ENCODE results near the gene PCTP. TPM values are rescaled to one million over a fixed set of nuclear protein-coding genes. Genes with fewer than 3 reads are reported as not detected.
A peak's percentile ranks its signal among the peaks of the same experiment; 100 is the strongest.

Gene PCTP
- total RNA-seq, 2 experiments from 2014 or later: 7.6 to 8.1 TPM

- ATAC-seq (no peak), DNase-seq (no peak)
- H3K4me3 Mint-ChIP-seq: no peak overlapping the region
- H3K36me3 Mint-ChIP-seq (ENCODE audit: low read depth): no peaks in the 10 kb centered on the region
- H3K4me1 Mint-ChIP-seq: peaks cover 11% of the 10 kb centered on the region
- H3K27ac Mint-ChIP-seq: no peak overlapping the region
- intact Hi-C loops (cut with DNase I, micrococcal nuclease): no loop called here
- no peaks in the 10 kb centered on the region for H3K9me3 Mint-ChIP-seq (ENCODE audit: low read depth)
- H3K27me3 Mint-ChIP-seq: peaks cover 60% of the 10 kb centered on the region
- CTCF ChIA-PET: interaction anchor here (1.1 kb wide), 1 partner anchor 11 kb away, joined by 3 read pairs; no protein-coding TSS in a partner anchor
- POLR2A ChIA-PET: no interaction called here
These were observed 22.0 kb upstream of the PCTP start for GRCh38 chr17:55728833-55729232.

GRCh38 chr17:55729484-55729883 is 21.4 kb upstream of the PCTP start:
- POLR2A ChIA-PET: no interaction called here
- ATAC-seq: no peak
- H3K27ac Mint-ChIP-seq: no peak overlapping the region
- intact Hi-C loops (cut with DNase I, micrococcal nuclease): no loop called here
- no peaks in the 10 kb centered on the region for H3K9me3 Mint-ChIP-seq (ENCODE audit: low read depth)
- H3K4me1 Mint-ChIP-seq: peaks cover 18% of the 10 kb centered on the region
- H3K27me3 Mint-ChIP-seq: peaks cover 63% of the 10 kb centered on the region
- DNase-seq: no peak
- H3K4me3 Mint-ChIP-seq: no peak overlapping the region
- CTCF ChIA-PET: interaction anchor here (1.1 kb wide), 1 partner anchor 11 kb away, joined by 3 read pairs; no protein-coding TSS in a partner anchor
- no peaks in the 10 kb centered on the region for H3K36me3 Mint-ChIP-seq (ENCODE audit: low read depth)

GRCh38 chr17:55730380-55730779 is 20.5 kb upstream of the PCTP start:
- Mint-ChIP-seq H3K27ac (no peak overlapping the region), H3K4me3 (no peak overlapping the region), H3K36me3 (ENCODE audit: low read depth) (no peaks in the 10 kb centered on the region), H3K9me3 (ENCODE audit: low read depth) (no peaks in the 10 kb centered on the region), H3K27me3 (peaks cover 62% of the 10 kb centered on the region), H3K4me1 (peaks cover 23% of the 10 kb centered on the region)
- DNase-seq: no peak
- intact Hi-C loops (cut with DNase I, micrococcal nuclease): loop anchor here (5.0 to 10.0 kb wide), 4 partner anchors 292 to 1054 kb away; partner anchors contain the start of genes COX11 (in 1 of the 2) and STXBP4 (in 1 of the 2)
- ChIA-PET CTCF (interaction anchor here (1.1 to 2.0 kb wide), 2 partner anchors 11 to 13 kb away, joined by 3 to 6 read pairs; no protein-coding TSS in a partner anchor), POLR2A (no interaction called here)
- no peak for ATAC-seq

GRCh38 chr17:55730808-55731207 is 20.0 kb upstream of the PCTP start:
- Mint-ChIP-seq H3K27ac (no peak overlapping the region), H3K4me1 (peaks cover 27% of the 10 kb centered on the region), H3K4me3 (no peak overlapping the region), H3K9me3 (ENCODE audit: low read depth) (no peaks in the 10 kb centered on the region), H3K27me3 (peaks cover 58% of the 10 kb centered on the region), H3K36me3 (ENCODE audit: low read depth) (no peaks in the 10 kb centered on the region)
- POLR2A ChIA-PET: no interaction called here
- intact Hi-C loops (cut with DNase I, micrococcal nuclease): loop anchor here (5.0 to 10.0 kb wide), 4 partner anchors 291 to 1054 kb away; partner anchors contain the start of genes COX11 (in 1 of the 2) and STXBP4 (in 1 of the 2)
- no peak for DNase-seq
- ATAC-seq: no peak
- CTCF ChIA-PET: interaction anchor here (1.1 to 2.0 kb wide), 2 partner anchors 12 to 13 kb away, joined by 3 to 6 read pairs; no protein-coding TSS in a partner anchor

- H3K27ac Mint-ChIP-seq: no peak overlapping the region
- no peaks in the 10 kb centered on the region for H3K36me3 Mint-ChIP-seq (ENCODE audit: low read depth)
- ChIA-PET CTCF (interaction anchor here (1.1 to 2.0 kb wide), 3 partner anchors 13 to 14 kb away, joined by 3 to 6 read pairs (median 5); no protein-coding TSS in a partner anchor), POLR2A (interaction anchor here (0.7 kb wide), 1 partner anchor 19 kb away, joined by 3 read pairs; the partner anchor contains the start of gene PCTP)
- H3K4me3 Mint-ChIP-seq: no peak overlapping the region
- peaks cover 28% of the 10 kb centered on the region for H3K4me1 Mint-ChIP-seq
- no peaks in the 10 kb centered on the region for H3K9me3 Mint-ChIP-seq (ENCODE audit: low read depth)
- intact Hi-C loops (cut with DNase I, micrococcal nuclease): loop anchor here (5.0 to 10.0 kb wide), 4 partner anchors 291 to 1053 kb away; partner anchors contain the start of genes COX11 (in 1 of the 2) and STXBP4 (in 1 of the 2)
- H3K27me3 Mint-ChIP-seq: peaks cover 54% of the 10 kb centered on the region
- DNase-seq (no peak), ATAC-seq (no peak)
These were observed 19.1 kb upstream of the PCTP start for GRCh38 chr17:55731586-55732250.

- POLR2A ChIA-PET: interaction anchor here (1.4 kb wide), 1 partner anchor 157 kb away, joined by 4 read pairs; no protein-coding TSS in a partner anchor
- DNase-seq (peak; percentile 13), ATAC-seq (peak; percentile 97)
- peak overlapping the region; percentile 34 for H3K27ac Mint-ChIP-seq
- no peaks in the 10 kb centered on the region for H3K36me3 Mint-ChIP-seq (ENCODE audit: low read depth)
- intact Hi-C loops (cut with DNase I, micrococcal nuclease): loop anchor here (1.0 to 10.0 kb wide), 11 partner anchors 16 to 1051 kb away; partner anchors contain the start of genes COX11 (in 1 of the 2) and STXBP4 (in 1 of the 2)
- peak overlapping the region; percentile 25 for H3K4me3 Mint-ChIP-seq
- no peaks in the 10 kb centered on the region for H3K9me3 Mint-ChIP-seq (ENCODE audit: low read depth)
- H3K4me1 Mint-ChIP-seq: peaks cover 28% of the 10 kb centered on the region
- CTCF ChIA-PET: interaction anchor here (0.7 to 3.1 kb wide), 14 partner anchors 8 to 563 kb away, joined by 3 to 29 read pairs (median 4); partner anchors contain the start of gene PCTP
- peaks cover 41% of the 10 kb centered on the region for H3K27me3 Mint-ChIP-seq
These were observed 16.6 kb upstream of the PCTP start for GRCh38 chr17:55734128-55734781.

GRCh38 chr17:55735731-55736405 is 15.0 kb upstream of the PCTP start:
- no peak for ATAC-seq
- intact Hi-C loops (cut with DNase I, micrococcal nuclease): loop anchor here (2.0 to 10.0 kb wide), 5 partner anchors 71 to 1049 kb away; no protein-coding TSS in a partner anchor
- Mint-ChIP-seq H3K27me3 (peaks cover 38% of the 10 kb centered on the region), H3K9me3 (ENCODE audit: low read depth) (no peaks in the 10 kb centered on the region), H3K36me3 (ENCODE audit: low read depth) (no peaks in the 10 kb centered on the region), H3K27ac (no peak overlapping the region), H3K4me1 (peaks cover 28% of the 10 kb centered on the region), H3K4me3 (no peak overlapping the region)
- ChIA-PET POLR2A (interaction anchor here (0.5 to 0.7 kb wide), 2 partner anchors 88 to 361 kb away, joined by 3 to 5 read pairs; no protein-coding TSS in a partner anchor), CTCF (interaction anchor here (0.5 to 3.1 kb wide), 16 partner anchors 11 to 887 kb away, joined by 3 to 29 read pairs (median 4); partner anchors contain the start of gene PCTP)
- peak; percentile 59 for DNase-seq

- H3K9me3 Mint-ChIP-seq (ENCODE audit: low read depth): no peaks in the 10 kb centered on the region
- peaks cover 25% of the 10 kb centered on the region for H3K4me1 Mint-ChIP-seq
- intact Hi-C loops (cut with DNase I, micrococcal nuclease): loop anchor here (5.0 to 10.0 kb wide), 3 partner anchors 211 to 1047 kb away; no protein-coding TSS in a partner anchor
- H3K27ac Mint-ChIP-seq: no peak overlapping the region
- no peaks in the 10 kb centered on the region for H3K36me3 Mint-ChIP-seq (ENCODE audit: low read depth)
- POLR2A ChIA-PET: interaction anchor here (0.7 kb wide), 1 partner anchor 668 kb away, joined by 3 read pairs; no protein-coding TSS in a partner anchor
- CTCF ChIA-PET: interaction anchor here (0.7 to 1.4 kb wide), 3 partner anchors 20 to 161 kb away, joined by 3 read pairs; no protein-coding TSS in a partner anchor
- ATAC-seq (no peak), DNase-seq (no peak)
- H3K27me3 Mint-ChIP-seq: peaks cover 27% of the 10 kb centered on the region
- H3K4me3 Mint-ChIP-seq: no peak overlapping the region
These were observed 12.8 kb upstream of the PCTP start for GRCh38 chr17:55737976-55738501.

- ATAC-seq (no peak), DNase-seq (no peak)
- H3K4me1 Mint-ChIP-seq: peaks cover 2% of the 10 kb centered on the region
- H3K9me3 Mint-ChIP-seq (ENCODE audit: low read depth): no peaks in the 10 kb centered on the region
- H3K27ac Mint-ChIP-seq: no peak overlapping the region
- intact Hi-C loops (cut with DNase I, micrococcal nuclease): no loop called here
- CTCF ChIA-PET: interaction anchor here (0.6 to 0.7 kb wide), 2 partner anchors 10 to 857 kb away, joined by 3 to 4 read pairs; partner anchors contain the start of gene PCTP
- peaks cover 20% of the 10 kb centered on the region for H3K27me3 Mint-ChIP-seq
- H3K4me3 Mint-ChIP-seq: no peak overlapping the region
- H3K36me3 Mint-ChIP-seq (ENCODE audit: low read depth): no peaks in the 10 kb centered on the region
- POLR2A ChIA-PET: no interaction called here
These were observed 10.1 kb upstream of the PCTP start for GRCh38 chr17:55740511-55741355.

- H3K27me3 Mint-ChIP-seq: peaks cover 24% of the 10 kb centered on the region
- ATAC-seq (no peak), DNase-seq (no peak)
- no peak overlapping the region for H3K4me3 Mint-ChIP-seq
- H3K9me3 Mint-ChIP-seq (ENCODE audit: low read depth): no peaks in the 10 kb centered on the region
- ChIA-PET POLR2A (no interaction called here), CTCF (no interaction called here)
- no peaks in the 10 kb centered on the region for H3K36me3 Mint-ChIP-seq (ENCODE audit: low read depth)
- intact Hi-C loops (cut with DNase I, micrococcal nuclease): no loop called here
- H3K27ac Mint-ChIP-seq: no peak overlapping the region
- H3K4me1 Mint-ChIP-seq: no peaks in the 10 kb centered on the region
These were observed 9.5 kb upstream of the PCTP start for GRCh38 chr17:55741356-55741700.
